GM19328 (cell line): ENCODE measurements around the gene TBC1D22A.
A peak's percentile ranks its signal among the peaks of the same experiment; 100 is the strongest.
"Not testable (repeated sequence)": the region's sequence is repeated elsewhere in the genome, so short reads cannot be mapped to it uniquely, and the experiment has no call there.

ENCODE experiments used
- ATAC-seq: cut with Tn5 transposase; IDR thresholded peaks from one replicate; pipeline ENCODE4 v1.9.1; 2021; ENCODE audit warnings: mild to moderate bottlenecking, moderate library complexity; ENCODE audit not compliant: unreplicated experiment

The TBC1D22A gene

DNA sequence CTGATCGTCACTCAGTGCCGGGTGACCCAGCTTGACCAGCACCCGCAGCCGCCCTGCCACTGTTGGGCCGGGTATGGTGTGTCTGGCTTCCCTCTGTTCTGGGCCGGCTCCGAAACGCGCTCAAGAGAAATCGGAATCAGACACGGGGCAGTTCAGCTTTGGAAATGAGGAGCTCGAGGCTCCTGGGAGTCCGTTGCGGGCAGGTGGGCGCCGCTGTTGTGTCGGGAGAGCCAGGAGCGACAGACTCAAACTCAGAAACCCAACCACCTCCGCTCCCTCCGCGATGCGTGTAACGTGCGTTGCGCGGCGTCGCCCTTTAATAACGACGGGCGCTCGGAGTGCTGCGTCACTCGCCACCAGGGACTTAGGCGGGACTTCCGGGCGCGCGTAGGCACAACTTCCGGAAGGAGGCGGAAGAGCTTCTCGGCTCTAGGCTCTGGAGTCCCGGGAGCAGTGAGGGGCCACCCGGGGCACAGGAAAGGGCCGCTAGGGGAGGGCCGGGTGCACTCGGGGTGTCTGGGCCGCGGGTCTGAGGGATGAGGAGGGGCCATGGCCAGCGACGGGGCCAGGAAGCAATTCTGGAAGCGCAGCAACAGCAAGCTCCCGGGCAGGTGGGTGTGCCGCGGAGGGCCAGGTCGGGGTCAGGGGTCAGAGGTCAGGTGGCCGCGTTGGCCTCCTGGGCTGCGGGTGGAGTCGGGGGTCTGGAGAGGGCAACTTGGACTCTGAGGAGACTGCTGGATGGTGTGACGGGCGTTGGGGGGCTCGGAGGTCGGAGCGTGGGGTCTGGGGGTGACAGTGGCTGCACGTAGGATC is at the start of gene TBC1D22A:
Gene TBC1D22A (plus strand): TSS at position 413 of the 813 bp plus-strand sequence. CDS start 137 bp downstream, at position 550.
- ATAC-seq, result peak; percentile 72

GRCh38 chr22:46714550-46714949 is 47.9 kb upstream of the TBC1D22A start:
- ATAC-seq, result no peak

GRCh38 chr22:46719921-46720320 is 42.5 kb upstream of the TBC1D22A start:
- no peak for ATAC-seq

DNA sequence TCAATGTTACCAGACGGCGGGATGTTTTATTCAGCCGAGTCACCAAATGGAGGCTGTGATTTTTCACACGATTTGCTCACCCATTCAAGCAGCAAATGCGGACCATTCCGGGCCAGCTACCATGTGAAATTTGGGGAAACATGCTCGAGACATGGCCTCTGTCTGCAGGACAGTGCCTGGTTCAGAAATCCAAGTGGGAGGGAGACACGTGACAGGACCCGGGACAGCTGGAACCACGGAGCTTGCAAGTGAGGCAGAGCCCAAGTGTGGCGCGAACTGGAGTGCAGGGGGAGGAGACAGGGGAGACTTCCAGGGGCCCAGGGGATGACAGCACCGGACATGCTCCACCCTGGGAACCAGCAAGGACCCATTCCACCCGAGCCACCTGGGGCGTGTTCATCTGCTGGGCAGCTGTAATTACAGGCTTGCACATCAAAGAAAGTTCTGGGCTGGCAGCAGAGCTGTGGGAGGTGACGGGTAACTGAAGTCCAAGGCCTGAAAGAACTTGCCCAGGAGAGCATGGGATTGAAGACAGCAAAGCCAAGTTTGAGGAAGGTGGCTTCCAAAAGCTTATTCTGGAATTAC is 40.9 kb upstream of the TBC1D22A start:
- ATAC-seq, result no peak

DNA sequence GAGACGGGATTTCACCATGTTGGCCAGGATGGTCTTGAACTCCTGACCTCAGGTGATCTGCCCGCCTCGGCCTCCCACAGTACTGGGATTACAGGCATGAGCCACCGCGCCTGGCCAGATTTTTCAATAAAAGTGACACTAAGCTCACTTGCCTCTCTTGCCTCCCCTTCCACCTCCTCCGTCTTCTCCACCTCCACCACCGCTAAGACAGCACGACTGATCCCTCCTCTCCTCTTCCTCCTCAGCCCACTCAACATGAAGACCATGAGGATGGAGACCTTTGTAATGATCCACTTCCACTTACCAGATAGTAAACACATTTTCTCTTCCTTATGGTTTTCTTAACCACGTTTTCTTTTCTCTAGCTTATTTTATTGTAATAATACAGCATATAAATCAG is 38.6 kb upstream of the TBC1D22A start:
- ATAC-seq, result no peak

GRCh38 chr22:46725096-46725495 is 37.4 kb upstream of the TBC1D22A start:
- no peak for ATAC-seq

DNA sequence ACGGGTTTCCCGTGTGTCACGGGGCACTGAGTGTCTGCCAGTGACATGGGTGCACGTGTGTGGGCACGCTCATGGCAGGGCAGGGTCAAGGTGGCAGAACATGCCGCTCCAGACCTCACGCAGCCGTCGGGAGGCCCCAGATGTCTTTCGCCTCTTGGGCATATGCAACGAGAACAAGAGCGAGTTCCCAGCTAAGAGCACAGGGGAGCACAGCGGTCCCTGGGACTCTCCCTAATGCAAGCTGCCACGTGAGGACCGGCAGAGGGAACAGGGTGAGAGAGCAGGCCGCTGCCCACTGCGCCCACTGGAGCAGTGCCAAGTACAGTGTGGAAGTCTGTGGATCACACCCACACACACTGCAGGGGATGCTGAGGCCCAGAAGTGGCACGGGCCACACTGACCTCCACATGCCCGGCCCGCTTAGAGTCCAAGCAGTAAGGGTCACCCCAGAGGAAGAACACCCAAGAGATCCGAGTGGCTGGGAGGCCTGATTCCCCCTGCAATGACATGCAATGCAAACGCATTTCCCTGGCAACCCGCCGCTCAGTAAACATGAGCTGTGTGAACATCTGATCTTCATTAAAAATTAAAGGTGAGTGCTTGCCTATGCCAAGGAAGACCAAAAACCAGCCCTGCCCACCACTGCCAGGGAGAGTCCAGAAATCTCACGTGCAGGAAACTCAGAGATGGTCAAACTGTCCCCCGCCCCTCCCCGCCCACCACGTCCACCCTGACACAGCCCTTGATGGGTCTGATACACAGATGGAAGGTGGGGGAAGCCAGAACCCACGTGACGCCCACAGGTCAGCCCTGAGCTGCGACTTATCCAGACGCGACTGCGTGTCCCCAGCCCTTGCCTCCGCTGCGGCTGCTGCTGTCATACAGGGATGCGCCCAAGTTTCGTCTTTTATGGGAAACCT is 36.1 kb upstream of the TBC1D22A start:
- no peak for ATAC-seq

DNA sequence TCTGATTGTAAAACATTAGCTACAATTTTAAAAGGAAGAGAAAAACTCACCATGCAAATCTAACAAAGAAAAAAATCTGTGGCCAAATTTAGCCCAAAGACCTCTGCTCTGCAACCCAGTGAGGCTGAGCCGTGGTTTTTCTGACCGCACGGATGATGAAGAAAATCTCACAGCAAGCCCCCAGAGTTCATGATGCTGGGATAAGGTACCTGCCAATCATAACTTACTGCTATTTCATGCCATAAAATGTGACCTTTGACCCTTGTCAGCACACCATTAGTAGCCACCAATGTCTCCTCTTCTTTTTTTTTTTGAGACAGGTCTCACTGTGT is 35.5 kb upstream of the TBC1D22A start:
- no peak for ATAC-seq

- ATAC-seq, result no peak
These were observed 34.6 kb upstream of the TBC1D22A start for GRCh38 chr22:46727813-46728364.

DNA sequence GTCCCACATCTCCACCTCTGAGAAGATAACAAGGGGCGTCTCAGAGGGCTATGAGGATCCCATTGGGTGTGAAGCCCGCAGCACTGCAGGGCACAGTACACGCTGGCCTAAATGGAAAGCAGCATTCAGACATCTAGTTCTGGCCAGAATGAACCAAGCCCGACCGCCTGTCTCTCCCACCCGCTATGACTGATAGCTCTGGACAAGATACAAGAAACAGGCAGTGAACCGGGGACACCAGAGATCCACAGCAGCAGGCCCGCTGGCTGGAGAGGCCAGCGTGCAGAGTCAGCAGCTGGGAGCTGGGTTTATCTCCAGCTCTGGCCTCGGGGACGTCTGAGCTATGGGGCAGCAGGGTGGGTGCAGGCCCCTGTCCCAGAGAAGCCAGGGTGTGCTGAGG is 34.0 kb upstream of the TBC1D22A start:
- ATAC-seq, result no peak

- no peak for ATAC-seq
These were observed 31.7 kb upstream of the TBC1D22A start for GRCh38 chr22:46730568-46731245.

DNA sequence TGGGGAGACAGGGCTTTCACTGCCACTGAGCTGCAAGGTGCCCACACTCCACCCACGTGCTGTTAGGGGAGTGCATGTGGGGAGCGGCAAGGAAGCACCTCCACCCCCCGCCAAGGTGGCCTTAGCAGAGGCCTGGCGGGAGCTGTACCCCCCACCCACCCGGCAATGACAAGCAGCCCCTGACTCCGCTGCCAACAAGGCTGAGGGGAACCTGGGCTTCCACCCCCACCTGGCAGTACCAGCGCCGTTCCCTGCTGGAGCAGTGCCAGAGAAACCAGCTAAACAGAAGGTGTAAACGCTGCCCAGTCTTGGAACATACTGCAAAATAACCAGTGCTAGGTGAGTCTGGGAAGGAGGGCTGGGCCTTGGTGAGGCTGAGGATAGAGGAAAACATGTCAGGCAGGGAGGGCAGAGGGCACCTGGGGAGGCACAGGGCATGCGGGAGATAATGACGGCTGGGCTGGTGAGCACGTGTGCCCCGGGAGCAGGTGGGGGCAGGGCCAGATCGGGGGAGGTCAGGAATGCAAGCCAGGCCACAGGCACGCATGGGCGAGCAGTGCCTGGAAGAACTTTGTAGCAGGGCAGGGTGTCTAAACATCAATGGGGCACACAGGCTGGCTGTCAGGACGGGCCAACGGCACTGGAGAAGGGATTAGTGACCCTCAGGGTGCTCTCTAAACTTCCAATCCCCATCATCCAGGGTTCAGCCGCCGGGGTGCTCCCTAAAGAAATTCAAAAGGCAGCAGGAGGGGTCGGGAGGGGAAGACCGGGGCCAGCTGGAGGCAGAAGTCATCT is 31.0 kb upstream of the TBC1D22A start:
- ATAC-seq, result no peak

- no peak for ATAC-seq
These were observed 30.4 kb upstream of the TBC1D22A start for GRCh38 chr22:46732041-46732379.

DNA sequence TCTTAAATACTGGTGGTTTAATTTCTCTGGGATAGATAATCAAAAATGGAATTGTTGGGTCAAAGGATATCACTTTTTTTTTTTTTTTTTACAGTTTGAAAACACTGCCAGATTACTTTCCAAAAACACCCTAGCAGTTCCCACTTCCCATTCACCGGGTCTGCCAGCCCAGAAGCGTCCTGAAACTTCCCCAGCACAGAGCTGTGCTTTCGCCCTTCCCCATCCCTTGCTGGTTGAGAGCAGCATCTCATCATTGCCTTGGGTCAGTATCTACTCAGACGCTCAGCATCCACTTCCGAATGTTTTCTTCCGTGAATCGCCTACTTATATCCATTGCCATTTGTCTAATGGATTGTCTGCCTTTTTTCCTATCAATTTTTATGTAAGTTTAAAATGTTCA is 29.9 kb upstream of the TBC1D22A start:
- no peak for ATAC-seq

GRCh38 chr22:46734213-46734722 is 28.2 kb upstream of the TBC1D22A start:
- not testable (repeated sequence) for ATAC-seq

- ATAC-seq, result no peak
These were observed 27.5 kb upstream of the TBC1D22A start for GRCh38 chr22:46734830-46735453.

DNA sequence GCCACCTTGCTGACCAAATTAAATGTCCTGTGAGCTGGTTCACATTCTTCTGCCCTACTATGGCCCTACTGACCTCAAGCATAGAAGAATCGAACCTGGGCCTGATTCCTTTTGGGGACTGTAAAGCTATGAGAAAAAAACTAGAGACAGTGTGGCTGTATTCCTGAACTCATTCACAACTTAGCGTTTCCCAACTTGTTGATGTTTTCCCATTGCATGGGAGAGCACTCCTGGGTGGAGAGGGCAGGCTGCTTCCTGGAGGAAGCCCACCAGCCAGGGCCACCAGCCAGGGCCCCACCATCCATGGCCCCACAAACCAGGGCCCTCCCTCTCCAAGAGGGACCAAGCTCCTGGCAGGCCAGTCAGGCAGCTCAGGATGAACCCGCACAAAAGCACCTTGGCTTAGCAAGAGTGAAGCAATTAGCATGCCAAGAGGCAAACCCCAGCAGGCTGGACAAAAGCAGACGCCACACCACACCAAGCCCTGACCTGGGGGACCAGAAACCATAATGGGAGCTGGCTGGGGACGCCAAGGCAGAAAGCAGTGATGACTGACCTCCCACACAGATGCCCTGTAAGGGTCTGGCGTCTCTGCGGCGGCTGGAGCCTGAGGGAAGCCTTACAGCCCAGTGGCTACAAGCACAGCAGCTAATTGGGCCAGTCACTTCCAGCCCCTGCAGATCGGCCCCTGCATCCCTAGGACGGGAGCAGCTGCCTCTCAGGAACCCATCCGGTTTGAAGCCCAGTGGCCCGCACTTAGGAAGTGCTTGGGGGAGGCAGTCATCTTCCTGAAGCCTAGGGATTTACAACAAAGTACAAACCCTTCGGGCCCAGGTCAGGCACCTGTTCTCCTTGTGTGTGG is 26.5 kb upstream of the TBC1D22A start:
- ATAC-seq, result no peak

DNA sequence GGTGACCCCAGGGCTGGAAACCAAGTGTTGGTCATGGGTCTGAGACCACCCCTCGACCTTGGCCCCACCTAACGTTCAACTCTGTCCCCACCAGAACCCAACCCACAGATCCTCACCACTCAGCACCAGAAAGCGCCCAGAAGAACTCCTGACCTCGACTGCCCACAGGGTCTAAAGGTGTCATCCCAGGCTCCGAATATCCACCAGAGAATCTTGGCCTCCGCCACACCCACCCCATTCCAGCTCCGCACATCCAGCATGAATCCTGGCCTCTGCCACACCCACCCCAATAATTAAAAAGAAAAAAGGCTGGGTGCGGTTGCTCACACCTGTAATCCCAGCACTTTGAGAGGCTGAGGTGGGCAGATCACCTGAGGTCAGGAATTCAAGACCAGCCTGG is 25.7 kb upstream of the TBC1D22A start:
- no peak for ATAC-seq
